Measurements from ENCODE around the gene CUL3. TPM values are rescaled to one million over a fixed set of nuclear protein-coding genes. Genes with fewer than 3 reads are reported as not detected.

Gene CUL3
- total RNA-seq, 1 donor from 2014 or later = 99.4 TPM

- Mint-ChIP-seq H3K4me3 (ENCODE audit: unreplicated experiment) (no peak overlapping the region), H3K27me3 (ENCODE audit: unreplicated experiment) (no peaks in the 10 kb centered on the region)
Measured at GRCh38 chr2:224573724-224574123, 11.4 kb downstream of the CUL3 start.

GRCh38 chr2:224572338-224572737 lies 12.8 kb downstream of the CUL3 start:
- Mint-ChIP-seq H3K27me3 (ENCODE audit: unreplicated experiment) (no peaks in the 10 kb centered on the region), H3K4me1 (ENCODE audit: low read depth, unreplicated experiment) (peaks cover 64% of the 10 kb centered on the region), H3K27ac (ENCODE audit: unreplicated experiment) (peak overlapping the region; percentile 79), H3K36me3 (ENCODE audit: unreplicated experiment) (no peaks in the 10 kb centered on the region), H3K4me3 (ENCODE audit: unreplicated experiment) (peak overlapping the region; percentile 56), H3K9me3 (ENCODE audit: unreplicated experiment) (peaks cover 10% of the 10 kb centered on the region)
- DNase-seq = no peak
- no peak for TF ChIP-seq CTCF (IDR thresholded peaks at IDR 0.05; ENCODE audit: partially characterized antibody, unreplicated experiment)

More at GRCh38 chr2:224573724-224574123, 11.4 kb downstream of the CUL3 start:
- H3K4me1 Mint-ChIP-seq (ENCODE audit: low read depth, unreplicated experiment) = peaks cover 57% of the 10 kb centered on the region
- DNase-seq = no peak
- H3K27ac Mint-ChIP-seq (ENCODE audit: unreplicated experiment) = no peak overlapping the region
- H3K9me3 Mint-ChIP-seq (ENCODE audit: unreplicated experiment) = peaks cover 6% of the 10 kb centered on the region
- H3K36me3 Mint-ChIP-seq (ENCODE audit: unreplicated experiment) = no peaks in the 10 kb centered on the region
- TF ChIP-seq CTCF (IDR thresholded peaks at IDR 0.05; ENCODE audit: partially characterized antibody, unreplicated experiment) = no peak

- no peak for TF ChIP-seq CTCF (IDR thresholded peaks at IDR 0.05; ENCODE audit: partially characterized antibody, unreplicated experiment)
- no peak for DNase-seq
- Mint-ChIP-seq H3K27me3 (ENCODE audit: unreplicated experiment) (no peaks in the 10 kb centered on the region), H3K9me3 (ENCODE audit: unreplicated experiment) (peaks cover 10% of the 10 kb centered on the region), H3K4me3 (ENCODE audit: unreplicated experiment) (peak overlapping the region; percentile 58), H3K4me1 (ENCODE audit: low read depth, unreplicated experiment) (peaks cover 59% of the 10 kb centered on the region), H3K36me3 (ENCODE audit: unreplicated experiment) (peaks cover 6% of the 10 kb centered on the region), H3K27ac (ENCODE audit: unreplicated experiment) (peak overlapping the region; percentile 88)
Measured at GRCh38 chr2:224570328-224570993, 14.7 kb downstream of the CUL3 start.

GRCh38 chr2:224569654-224570053 lies 15.5 kb downstream of the CUL3 start:
- no peak for TF ChIP-seq CTCF (IDR thresholded peaks at IDR 0.05; ENCODE audit: partially characterized antibody, unreplicated experiment)
- Mint-ChIP-seq H3K27me3 (ENCODE audit: unreplicated experiment) (no peaks in the 10 kb centered on the region), H3K9me3 (ENCODE audit: unreplicated experiment) (peaks cover 10% of the 10 kb centered on the region), H3K4me1 (ENCODE audit: low read depth, unreplicated experiment) (peaks cover 56% of the 10 kb centered on the region), H3K27ac (ENCODE audit: unreplicated experiment) (peak overlapping the region; percentile 88), H3K4me3 (ENCODE audit: unreplicated experiment) (peak overlapping the region; percentile 2), H3K36me3 (ENCODE audit: unreplicated experiment) (peaks cover 6% of the 10 kb centered on the region)
- no peak for DNase-seq

- Mint-ChIP-seq H3K27me3 (ENCODE audit: unreplicated experiment) (no peaks in the 10 kb centered on the region), H3K9me3 (ENCODE audit: unreplicated experiment) (peaks cover 7% of the 10 kb centered on the region), H3K36me3 (ENCODE audit: unreplicated experiment) (peaks cover 6% of the 10 kb centered on the region), H3K4me3 (ENCODE audit: unreplicated experiment) (no peak overlapping the region), H3K27ac (ENCODE audit: unreplicated experiment) (no peak overlapping the region), H3K4me1 (ENCODE audit: low read depth, unreplicated experiment) (peaks cover 34% of the 10 kb centered on the region)
- no peak for TF ChIP-seq CTCF (IDR thresholded peaks at IDR 0.05; ENCODE audit: partially characterized antibody, unreplicated experiment)
- no peak for DNase-seq
Measured at GRCh38 chr2:224565452-224566035, 19.6 kb downstream of the CUL3 start.
